Subcutaneous adipose tissue (tissue), 4 donors: ENCODE measurements around the gene HBP1. TPM values are rescaled to one million over a fixed set of nuclear protein-coding genes. Genes with fewer than 3 reads are reported as not detected.

Experiments used
- CTCF ChIP-seq: fragments of 450-650 bp; IDR thresholded peaks from one replicate; pipeline ENCODE4 v1.5.1; 2016; ENCODE audit warnings: low read depth, mild to moderate bottlenecking, control low read depth, antibody characterized with exemption, moderate library complexity
- total RNA-seq, 4 donors: library from RNA; depleted of rRNA; stranded (reverse); fragments of >200 nt; gene quantifications; one replicate each; pipeline ENCODE4 v1.1.0, GENCODE V29; 2016

HBP1 gene
- total RNA-seq, 4 donors from 2014 or later = 117 to 221 (median 181) TPM

GRCh38 chr7:107160389-107160788 is 8.4 kb upstream of the HBP1 start:
- no peak for TF ChIP-seq CTCF

- no peak for TF ChIP-seq CTCF
Measured at GRCh38 chr7:107161415-107161814, 7.4 kb upstream of the HBP1 start.

GRCh38 chr7:107162475-107162874 is 6.3 kb upstream of the HBP1 start:
- TF ChIP-seq CTCF = no peak

GRCh38 chr7:107164092-107164491 is 4.7 kb upstream of the HBP1 start:
- TF ChIP-seq CTCF = no peak

- no peak for TF ChIP-seq CTCF
Measured at GRCh38 chr7:107165341-107165740, 3.5 kb upstream of the HBP1 start.

GRCh38 chr7:107166736-107167426 is 1.9 kb upstream of the HBP1 start:
- TF ChIP-seq CTCF = no peak

GRCh38 chr7:107167483-107168232 is 1.1 kb upstream of the HBP1 start:
- no peak for TF ChIP-seq CTCF
